Body of pancreas (tissue), 4 donors: ENCODE results near the gene ARID1B. TPM values are rescaled to one million over a fixed set of nuclear protein-coding genes. Genes with fewer than 3 reads are reported as not detected.

Experiments
- ATAC-seq: fragments of 150-250 bp; one replicate; pipeline ENCODE4 v1.9.1; 2016
- DNase-seq, 4 donors: peaks; one replicate each; pipeline ENCODE4 v3.0.0-alpha.2; 2019
- H3K27ac ChIP-seq, 4 donors: fragments of 200-600 bp; sonication (generic); 1 replicate in 3 of 4; 2 replicates in 1 of 4; pipeline versions ENCODE4 v1.5.1 to v1.6.1; 2016 to 2019; ENCODE audit warnings: mild to moderate bottlenecking in 1 of 4, mixed read lengths in 1 of 4, moderate library complexity in 1 of 4
- H3K27me3 ChIP-seq, 2 donors: fragments of 200-600 bp; sonication (generic); one replicate each; pipeline ENCODE4 v1.6.0; 2016; ENCODE audit warnings: mild to moderate bottlenecking in 1 of 2
- H3K36me3 ChIP-seq, 2 donors: fragments of 200-600 bp; sonication (generic); replicated peaks in 1 of 2; 2 replicates each; pipeline ENCODE4 v1.5.1; 2016; ENCODE audit warnings: low read depth in 2 of 2; ENCODE audit not compliant: insufficient read depth in 1 of 2
- H3K4me1 ChIP-seq: fragments of 200-600 bp; sonication (generic); one replicate; pipeline ENCODE4 v1.6.0; 2016
- H3K4me3 ChIP-seq, 2 donors: fragments of 200-600 bp; sonication (generic); 1 replicate in 1 of 2; 2 replicates in 1 of 2; pipeline ENCODE4 v1.5.1; 2016 to 2019
- H3K9me3 ChIP-seq, 3 donors: fragments of 200-600 bp; sonication (generic); 1 replicate in 2 of 3; 2 replicates in 1 of 3; pipeline ENCODE4 v1.5.1; 2016
- CTCF ChIP-seq, 7 experiments: fragments of 450-650 bp in 4 of 7; fragments of 200-600 bp in 3 of 7; sonication (generic) in 3 of 7; IDR thresholded peaks; one replicate each; pipeline ENCODE4 v1.5.1; 2016 to 2019; ENCODE audit warnings: antibody characterized with exemption in 7 of 7
- POLR2A ChIP-seq, 3 donors: fragments of 450-650 bp; IDR thresholded peaks; one replicate each; pipeline ENCODE4 v1.6.1; 2016; ENCODE audit warnings: antibody characterized with exemption in 3 of 3, mild to moderate bottlenecking in 2 of 3
- WGBS, 2 donors: methylation state at CpG; one replicate each; pipeline ENCODE4 v1.1.5; 2017; 5-methylcytosine and 5-hydroxymethylcytosine counted together
- intact Hi-C: fragments of 100-400 bp; cut with DNase I; formaldehyde crosslinking; loops from one replicate; pipeline ENCODE4 v1.15.1; 2023
- total RNA-seq, 2 donors: library from RNA; depleted of rRNA; stranded (reverse); fragments of >200 nt; gene quantifications; one replicate each; pipeline ENCODE4 v1.1.0, GENCODE V29; 2016

ARID1B gene
- total RNA-seq, 2 donors from 2014 or later: 71.5 to 85.1 TPM

- no peak for ATAC-seq
- WGBS, 2 donors: 70 to 79% methylated on average over 11 of the region's 11 CpGs
- DNase-seq: no peak
- Histone ChIP-seq H3K27me3 (no peaks in the 10 kb centered on the region), H3K4me3 (no peak overlapping the region), H3K4me1 (peaks cover 44% of the 10 kb centered on the region), H3K9me3 (no peaks in the 10 kb centered on the region), H3K27ac (no peak overlapping the region), H3K36me3 (peaks cover 15 to 20% of the 10 kb centered on the region in 2 donors)
- TF ChIP-seq POLR2A (IDR thresholded peaks at IDR 0.05): no peak
- no peak for TF ChIP-seq CTCF (IDR thresholded peaks at IDR 0.05)
- intact Hi-C loops: no loop called here
Measured at GRCh38 chr6:157205473-157206358, 428.5 kb downstream of the ARID1B start.

- DNase-seq (no peak), ATAC-seq (no peak)
- no peak for TF ChIP-seq CTCF (IDR thresholded peaks at IDR 0.05)
- TF ChIP-seq POLR2A (IDR thresholded peaks at IDR 0.05): no peak
- H3K9me3 ChIP-seq: no peaks in the 10 kb centered on the region
- peaks cover 44% of the 10 kb centered on the region for H3K4me1 ChIP-seq
- H3K27ac ChIP-seq: no peak overlapping the region
- intact Hi-C loops: no loop called here
- H3K36me3 ChIP-seq: peaks cover 15 to 16% of the 10 kb centered on the region in 2 donors
- no peak overlapping the region for H3K4me3 ChIP-seq
- WGBS, 2 donors: 93 to 96% methylated on average over 23 of the region's 23 CpGs
- no peaks in the 10 kb centered on the region for H3K27me3 ChIP-seq
Measured at GRCh38 chr6:157206359-157206815, 429.2 kb downstream of the ARID1B start.

GRCh38 chr6:157207521-157208076 lies 430.4 kb downstream of the ARID1B start:
- H3K9me3 ChIP-seq: no peaks in the 10 kb centered on the region
- no peak for TF ChIP-seq POLR2A (IDR thresholded peaks at IDR 0.05)
- TF ChIP-seq CTCF (IDR thresholded peaks at IDR 0.05): no peak
- 75 to 82% methylated on average over 15 of the region's 15 CpGs for WGBS, 2 donors
- peaks cover 15 to 16% of the 10 kb centered on the region in 2 donors for H3K36me3 ChIP-seq
- no peak for DNase-seq
- no peaks in the 10 kb centered on the region for H3K27me3 ChIP-seq
- peak; percentile 22 for ATAC-seq
- no peak overlapping the region for H3K4me3 ChIP-seq
- peak overlapping the region in 1 of 4 donors; percentile 50 for H3K27ac ChIP-seq
- H3K4me1 ChIP-seq: peaks cover 38% of the 10 kb centered on the region
- intact Hi-C loops: no loop called here

- no peaks in the 10 kb centered on the region for H3K27me3 ChIP-seq
- no peak overlapping the region for H3K4me3 ChIP-seq
- intact Hi-C loops: no loop called here
- peaks cover 15 to 16% of the 10 kb centered on the region in 2 donors for H3K36me3 ChIP-seq
- ATAC-seq (no peak), DNase-seq (no peak)
- TF ChIP-seq POLR2A (IDR thresholded peaks at IDR 0.05) (no peak), CTCF (IDR thresholded peaks at IDR 0.05) (no peak)
- WGBS, 2 donors: 69 to 83% methylated on average over 10 of the region's 10 CpGs
- peaks cover 25% of the 10 kb centered on the region for H3K4me1 ChIP-seq
- no peaks in the 10 kb centered on the region for H3K9me3 ChIP-seq
- H3K27ac ChIP-seq: peak overlapping the region in 1 of 4 donors; percentile 56
Measured at GRCh38 chr6:157209865-157210530, 432.8 kb downstream of the ARID1B start.
